HPDE6-E6E7 (cell line): ENCODE measurements around the gene ADCY1.
"Not testable (repeated sequence)": the region's sequence is repeated elsewhere in the genome, so short reads cannot be mapped to it uniquely, and the experiment has no call there.

Source experiments
- DNase-seq: peaks from one replicate; pipeline ENCODE4 v3.0.0; 2011; ENCODE audit warnings: missing footprints; ENCODE audit errors: extremely low spot score

ADCY1 gene

DNA sequence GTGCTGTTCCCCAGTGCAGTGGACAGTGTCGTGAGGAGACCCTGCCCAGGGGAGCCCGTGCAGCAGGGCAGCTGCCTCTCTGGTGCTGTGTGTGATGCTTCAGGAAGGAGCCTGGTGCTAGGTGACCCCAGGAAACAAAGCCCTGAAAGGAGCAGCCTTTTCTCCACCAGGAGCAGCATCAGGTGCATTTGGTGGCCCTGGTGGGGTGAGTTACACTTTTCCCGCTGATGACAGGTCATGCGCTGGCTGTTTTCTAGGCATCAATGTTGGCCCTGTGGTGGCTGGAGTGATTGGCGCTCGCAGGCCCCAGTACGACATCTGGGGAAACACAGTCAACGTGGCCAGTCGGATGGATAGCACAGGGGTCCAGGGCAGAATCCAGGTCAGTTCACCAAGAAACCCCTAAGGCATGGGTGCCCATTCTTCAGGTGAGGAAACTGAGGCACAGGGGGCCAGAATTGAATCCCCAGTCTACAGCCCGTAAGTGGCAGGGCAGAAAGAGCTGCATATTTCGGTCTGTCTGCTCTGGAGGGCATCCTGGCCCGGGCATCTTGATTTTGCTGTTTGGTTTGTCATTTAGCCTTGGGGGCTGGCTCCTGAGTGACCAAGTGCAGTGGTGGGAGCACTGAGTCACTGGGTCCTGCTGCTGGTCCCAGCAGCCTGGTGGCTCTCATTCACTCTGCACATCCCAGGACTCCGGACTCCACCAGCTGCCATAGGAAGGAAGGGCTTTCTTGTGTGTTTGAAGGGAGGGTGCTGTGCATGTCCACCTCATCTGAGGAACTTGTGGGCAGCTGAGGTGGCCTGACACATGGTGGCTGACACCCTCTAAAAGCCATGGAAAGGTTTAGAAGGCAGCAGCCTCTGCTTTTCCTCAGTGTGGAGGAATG lies 136.3 kb downstream of the ADCY1 start:
- DNase-seq = no peak

DNA sequence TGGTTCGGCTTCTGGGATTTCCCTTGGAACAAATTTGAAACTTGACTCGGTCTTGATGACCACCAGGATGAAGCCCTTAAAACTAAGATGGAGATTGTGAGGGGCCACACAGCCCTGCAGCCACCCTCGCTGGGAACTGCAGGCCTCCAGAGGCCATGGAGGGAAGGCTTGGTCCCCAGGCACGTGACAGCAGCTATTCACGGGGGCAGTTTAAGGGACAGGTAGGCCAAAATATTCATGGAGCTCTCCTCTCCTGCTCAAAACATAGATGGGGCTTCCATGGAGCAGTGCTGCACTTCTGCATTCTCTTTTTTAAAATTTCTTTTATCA lies 137.0 kb downstream of the ADCY1 start:
- no peak for DNase-seq

DNA sequence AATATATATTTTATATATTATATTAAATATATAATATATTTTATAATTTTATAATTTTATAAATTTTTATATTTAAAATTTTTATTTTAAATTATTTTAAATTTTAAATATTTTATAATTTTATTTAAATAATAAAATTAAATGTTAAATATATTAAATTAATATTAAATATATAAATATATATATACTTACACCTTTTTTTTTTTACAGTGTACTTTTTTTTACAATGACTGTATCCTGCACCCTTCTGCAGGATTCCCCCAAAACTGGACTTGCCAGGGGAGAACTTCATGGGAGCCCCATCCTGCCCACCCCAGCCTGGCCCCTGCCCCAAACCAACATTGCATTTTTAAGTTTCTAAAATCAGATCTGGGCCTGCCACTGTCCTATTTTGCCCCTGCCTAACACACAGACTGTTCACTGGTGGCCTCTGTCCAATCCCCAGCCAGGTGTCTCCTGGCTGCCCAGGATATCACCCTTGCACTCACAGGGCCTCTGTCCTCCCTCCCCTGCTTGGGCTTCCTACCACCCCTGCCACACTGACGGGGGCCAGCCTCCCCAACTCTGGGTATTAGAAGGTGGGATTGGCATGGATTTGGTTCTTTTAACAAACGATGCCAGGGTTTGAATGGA lies 138.0 kb downstream of the ADCY1 start:
- DNase-seq = no peak

GRCh38 chr7:45712872-45713668 lies 138.9 kb downstream of the ADCY1 start:
- no peak for DNase-seq

GRCh38 chr7:45713669-45714520 lies 139.7 kb downstream of the ADCY1 start:
- DNase-seq = no peak

- DNase-seq = no peak
Observed at GRCh38 chr7:45714521-45714820, 140.3 kb downstream of the ADCY1 start.

GRCh38 chr7:45715471-45716352 lies 141.5 kb downstream of the ADCY1 start:
- DNase-seq = no peak

- no peak for DNase-seq
Observed at GRCh38 chr7:45716380-45717203, 142.4 kb downstream of the ADCY1 start.

DNA sequence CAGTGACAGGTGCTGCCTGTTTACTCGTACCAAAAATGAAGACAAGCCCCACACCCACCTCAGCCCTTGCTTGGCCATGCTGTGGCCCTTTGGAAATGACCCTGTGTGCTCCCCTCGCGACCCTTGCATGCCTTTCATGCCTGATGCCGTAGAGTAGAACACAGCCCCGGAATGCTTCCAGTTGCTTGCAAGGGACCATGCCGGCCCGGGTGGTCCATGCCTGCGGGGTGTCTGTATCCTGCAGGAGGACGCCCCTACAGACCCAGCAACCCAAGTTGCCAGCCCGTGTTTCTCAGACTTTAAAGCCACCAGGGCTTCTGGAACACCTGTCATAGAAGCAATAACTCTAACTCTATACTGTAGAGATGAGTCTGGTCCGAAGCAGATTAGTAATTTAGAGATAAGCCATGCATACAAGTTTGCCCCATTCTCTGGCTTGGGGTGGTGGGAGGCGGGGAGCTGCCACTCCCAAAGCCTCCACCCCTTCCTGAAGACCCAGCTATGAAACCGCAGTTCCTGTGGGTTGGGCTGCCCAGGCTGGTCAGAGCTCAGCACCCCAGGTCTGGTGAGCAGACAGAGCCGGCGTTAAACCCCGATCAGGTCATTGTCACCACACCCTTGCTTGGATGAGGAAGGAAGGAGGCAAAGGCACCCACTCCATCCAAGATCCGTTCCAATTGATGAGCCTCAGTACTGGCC lies 143.5 kb downstream of the ADCY1 start:
- no peak for DNase-seq

GRCh38 chr7:45718464-45719330 lies 144.5 kb downstream of the ADCY1 start:
- no peak for DNase-seq

- DNase-seq = no peak
Observed at GRCh38 chr7:45720989-45721388, 146.8 kb downstream of the ADCY1 start.

DNA sequence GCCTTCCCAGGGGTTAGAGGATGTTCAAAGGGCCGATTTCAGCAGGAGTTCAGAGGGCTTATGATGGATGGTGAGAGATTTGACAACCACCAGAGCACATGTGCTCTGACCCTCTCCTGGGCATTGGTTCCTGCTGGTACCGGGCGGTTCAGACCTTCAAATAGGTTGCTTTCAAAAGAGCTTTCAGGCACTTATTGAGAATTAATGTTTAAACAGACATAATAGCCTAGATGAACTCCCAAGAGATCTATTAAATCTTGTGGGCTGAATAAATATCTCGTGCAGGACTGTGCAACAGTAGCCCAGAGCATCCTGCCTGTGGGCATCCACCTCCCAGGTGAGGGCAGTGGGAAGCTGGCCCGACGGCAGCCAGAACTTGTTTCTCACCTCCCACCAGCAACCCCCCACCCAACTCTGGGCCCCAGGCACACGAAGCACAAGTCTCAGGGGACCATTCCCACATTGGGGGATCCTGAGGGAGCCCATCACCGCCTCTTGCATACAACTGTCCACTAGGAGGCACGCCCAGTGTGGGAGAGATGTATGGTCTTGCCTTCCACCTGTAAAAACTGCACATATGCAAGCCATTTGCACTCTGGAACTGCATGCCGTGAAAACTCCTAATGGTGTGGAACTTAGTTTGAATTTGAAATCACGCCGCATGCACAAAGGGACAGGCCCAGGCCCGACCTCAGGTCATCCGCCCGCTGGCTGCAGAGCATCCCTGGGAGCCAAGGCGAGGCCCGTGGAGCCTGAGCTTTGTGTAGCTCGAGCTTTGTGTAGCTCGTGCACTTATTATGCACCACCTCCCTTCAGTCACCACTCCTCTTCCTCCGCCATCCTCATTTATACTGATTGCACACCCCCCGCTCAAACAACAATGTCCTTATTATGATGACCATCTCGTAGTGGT lies 147.8 kb downstream of the ADCY1 start:
- no peak for DNase-seq

DNA sequence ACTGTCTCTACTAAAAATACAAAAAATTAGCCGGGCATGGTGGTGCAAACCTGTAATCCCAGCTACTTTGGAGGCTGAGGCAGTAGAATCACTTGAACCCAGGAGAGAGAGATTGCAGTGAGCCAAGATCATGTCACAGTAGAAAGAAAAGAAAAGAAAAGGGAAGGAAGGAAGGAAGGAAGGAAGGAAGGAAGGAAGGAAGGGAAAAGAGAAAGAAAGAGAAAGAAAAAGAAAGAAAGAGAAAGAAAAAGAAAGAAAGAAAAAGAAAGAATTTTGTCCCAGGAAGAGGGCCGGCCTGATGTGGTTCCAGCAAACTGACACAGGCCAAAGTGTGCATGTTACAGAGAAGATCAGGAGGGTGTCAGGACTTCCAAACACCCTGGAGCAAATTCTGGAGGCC lies 151.1 kb downstream of the ADCY1 start:
- DNase-seq = not testable (repeated sequence)

DNA sequence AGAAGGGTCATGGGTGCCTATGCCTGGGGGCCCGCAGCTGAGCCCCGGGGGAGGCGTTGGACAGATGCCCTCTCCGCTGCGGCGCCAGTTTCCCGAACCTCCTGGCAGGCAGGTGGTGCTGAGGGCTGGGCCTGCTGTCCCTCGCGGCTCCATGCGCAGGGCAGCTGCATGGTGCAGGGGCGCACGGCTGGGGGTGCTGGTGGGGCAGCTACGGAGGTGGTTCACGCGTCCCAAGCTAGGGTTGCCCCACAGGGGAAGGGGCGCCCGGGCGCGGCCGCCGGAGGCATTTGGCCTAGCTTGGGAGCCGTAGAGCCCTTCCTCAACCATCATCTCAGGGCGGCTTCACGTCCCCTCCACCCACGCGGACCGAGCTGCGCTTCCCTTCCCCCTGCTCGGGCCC lies 152.7 kb downstream of the ADCY1 start:
- no peak for DNase-seq

DNA sequence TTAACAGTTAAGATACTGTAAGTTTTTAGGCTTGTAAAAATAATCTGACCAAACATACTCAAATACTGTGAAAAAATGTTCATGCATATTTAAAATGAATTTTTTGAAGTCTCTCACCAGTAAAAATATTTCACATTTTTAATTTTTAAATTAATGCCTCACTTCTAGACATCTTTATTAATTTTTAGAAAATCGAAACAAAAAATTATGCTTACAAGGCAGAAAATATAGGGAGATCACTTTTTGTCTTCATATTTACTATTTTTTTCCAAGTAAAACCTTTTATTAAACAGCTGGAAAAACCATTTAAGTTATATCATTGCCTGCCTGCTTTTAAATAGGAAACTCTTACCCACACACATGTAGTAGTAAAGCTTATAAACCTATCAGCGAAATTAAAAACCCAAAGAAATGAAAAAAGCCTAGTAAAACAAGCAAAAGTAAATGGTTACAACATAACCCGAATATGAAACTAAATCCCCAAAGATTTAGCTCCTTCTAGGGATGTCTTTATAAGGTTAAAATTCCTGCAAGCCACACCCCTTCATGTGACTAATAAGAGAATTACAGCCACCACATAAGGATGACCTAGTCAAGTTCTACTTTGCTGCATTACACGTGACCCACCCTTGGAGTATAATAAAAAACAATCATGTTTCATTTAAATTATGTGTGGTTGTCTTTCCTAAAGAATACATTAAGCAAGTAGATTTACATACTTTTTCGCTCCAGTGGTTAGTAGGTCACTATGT lies 157.7 kb downstream of the ADCY1 start:
- not testable (repeated sequence) for DNase-seq

DNA sequence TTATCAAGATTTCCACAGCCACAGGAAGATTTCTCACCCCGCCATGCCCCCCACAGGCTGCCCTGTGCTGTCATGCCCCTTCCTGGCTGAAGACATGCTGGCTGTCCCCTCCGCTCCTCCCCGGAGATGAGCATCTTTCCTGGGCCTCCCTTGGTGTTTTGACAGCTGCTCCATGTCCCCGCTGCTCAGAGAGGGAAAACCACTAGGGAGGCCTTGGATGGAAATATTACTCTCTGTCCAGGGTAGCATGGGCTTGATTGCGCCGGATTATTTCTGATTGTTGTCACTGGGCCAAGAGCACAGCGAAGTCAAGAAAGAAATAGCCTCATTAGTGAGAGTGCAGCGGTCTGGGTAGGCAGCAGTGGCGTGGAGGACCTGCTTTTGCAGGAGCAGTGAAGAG lies 164.8 kb downstream of the ADCY1 start:
- not testable (repeated sequence) for DNase-seq
